Coronary artery (tissue), 2 donors: ENCODE measurements around the gene UBE2E1.

Experiments
- DNase-seq: peaks from one replicate; pipeline ENCODE4 v3.0.0-alpha.2; 2017; ENCODE audit warnings: low spot score
- H3K27ac ChIP-seq, 2 donors: fragments of 200-600 bp; sonication (generic); one replicate each; pipeline ENCODE4 v1.5.1; 2016 to 2019
- H3K4me3 ChIP-seq: fragments of 200-600 bp; sonication (generic); 2 replicates; pipeline ENCODE4 v1.5.1; 2016; ENCODE audit warnings: mild to moderate bottlenecking, moderate library complexity
- CTCF ChIP-seq: fragments of 200-600 bp; sonication (generic); IDR thresholded peaks from one replicate; pipeline ENCODE4 v1.5.1; 2019; ENCODE audit warnings: antibody characterized with exemption

The UBE2E1 gene

GRCh38 chr3:23795096-23795495 lies 10.7 kb upstream of the UBE2E1 start:
- DNase-seq: no peak
- Histone ChIP-seq H3K4me3 (no peak overlapping the region), H3K27ac (no peak overlapping the region)
- TF ChIP-seq CTCF: no peak

GRCh38 chr3:23796518-23796917 lies 9.2 kb upstream of the UBE2E1 start:
- Histone ChIP-seq H3K4me3 (no peak overlapping the region), H3K27ac (no peak overlapping the region)
- no peak for DNase-seq
- no peak for TF ChIP-seq CTCF

GRCh38 chr3:23797491-23797890 lies 8.3 kb upstream of the UBE2E1 start:
- no peak for TF ChIP-seq CTCF
- no peak overlapping the region for H3K27ac ChIP-seq
- no peak overlapping the region for H3K4me3 ChIP-seq
- DNase-seq: no peak

GRCh38 chr3:23798456-23798855 lies 7.3 kb upstream of the UBE2E1 start:
- no peak for DNase-seq
- no peak overlapping the region for H3K4me3 ChIP-seq
- no peak for TF ChIP-seq CTCF
- no peak overlapping the region for H3K27ac ChIP-seq

- DNase-seq: no peak
- H3K27ac ChIP-seq: no peak overlapping the region
- no peak for TF ChIP-seq CTCF
- no peak overlapping the region for H3K4me3 ChIP-seq
Measured at GRCh38 chr3:23798876-23799275, 6.9 kb upstream of the UBE2E1 start.

- no peak overlapping the region for H3K4me3 ChIP-seq
- no peak for TF ChIP-seq CTCF
- no peak for DNase-seq
- H3K27ac ChIP-seq: no peak overlapping the region
Measured at GRCh38 chr3:23800731-23801130, 5.0 kb upstream of the UBE2E1 start.

- DNase-seq: no peak
- TF ChIP-seq CTCF: no peak
- Histone ChIP-seq H3K27ac (no peak overlapping the region), H3K4me3 (no peak overlapping the region)
Measured at GRCh38 chr3:23804441-23805209, 1.1 kb upstream of the UBE2E1 start.
